ENCODE measurements around the gene COIL.

DNA sequence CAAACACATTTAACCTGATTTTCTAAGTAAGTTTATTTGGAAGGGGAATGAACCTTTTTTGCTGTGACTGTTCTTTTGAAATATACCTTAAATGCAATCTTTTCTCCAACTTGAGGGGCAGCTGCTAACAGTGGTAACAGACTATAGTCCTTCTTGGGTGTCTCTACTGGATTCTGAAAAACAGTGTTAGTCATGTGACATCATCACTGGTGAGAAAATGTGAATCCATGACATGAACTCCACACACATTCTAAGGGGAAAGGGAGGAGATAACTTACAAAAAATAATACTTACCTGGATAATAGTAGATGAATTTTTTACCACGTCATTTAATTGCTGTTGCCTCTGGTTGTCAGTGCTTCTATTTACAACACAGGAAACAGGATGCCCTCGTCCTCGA, 11.3 kb downstream of the COIL start:
- TF ChIP-seq, protein P1, sequence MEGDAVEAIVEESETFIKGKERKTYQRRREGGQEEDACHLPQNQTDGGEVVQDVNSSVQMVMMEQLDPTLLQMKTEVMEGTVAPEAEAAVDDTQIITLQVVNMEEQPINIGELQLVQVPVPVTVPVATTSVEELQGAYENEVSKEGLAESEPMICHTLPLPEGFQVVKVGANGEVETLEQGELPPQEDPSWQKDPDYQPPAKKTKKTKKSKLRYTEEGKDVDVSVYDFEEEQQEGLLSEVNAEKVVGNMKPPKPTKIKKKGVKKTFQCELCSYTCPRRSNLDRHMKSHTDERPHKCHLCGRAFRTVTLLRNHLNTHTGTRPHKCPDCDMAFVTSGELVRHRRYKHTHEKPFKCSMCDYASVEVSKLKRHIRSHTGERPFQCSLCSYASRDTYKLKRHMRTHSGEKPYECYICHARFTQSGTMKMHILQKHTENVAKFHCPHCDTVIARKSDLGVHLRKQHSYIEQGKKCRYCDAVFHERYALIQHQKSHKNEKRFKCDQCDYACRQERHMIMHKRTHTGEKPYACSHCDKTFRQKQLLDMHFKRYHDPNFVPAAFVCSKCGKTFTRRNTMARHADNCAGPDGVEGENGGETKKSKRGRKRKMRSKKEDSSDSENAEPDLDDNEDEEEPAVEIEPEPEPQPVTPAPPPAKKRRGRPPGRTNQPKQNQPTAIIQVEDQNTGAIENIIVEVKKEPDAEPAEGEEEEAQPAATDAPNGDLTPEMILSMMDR (IDR thresholded peaks at IDR 0.05 in 4 of 5, conservative IDR thresholded peaks at IDR 0.05 in 1 of 5): no peak
- TF ChIP-seq POLR2A (IDR thresholded peaks at IDR 0.05): no peak

Measured in gastrocnemius medialis (tissue), 4 donors.